ENCODE measurements around the gene TMTC2. TPM values are rescaled to one million over a fixed set of nuclear protein-coding genes. Genes with fewer than 3 reads are reported as not detected.

TMTC2 gene
- total RNA-seq, 1 donor from 2014 or later, result 31.4 TPM

DNA sequence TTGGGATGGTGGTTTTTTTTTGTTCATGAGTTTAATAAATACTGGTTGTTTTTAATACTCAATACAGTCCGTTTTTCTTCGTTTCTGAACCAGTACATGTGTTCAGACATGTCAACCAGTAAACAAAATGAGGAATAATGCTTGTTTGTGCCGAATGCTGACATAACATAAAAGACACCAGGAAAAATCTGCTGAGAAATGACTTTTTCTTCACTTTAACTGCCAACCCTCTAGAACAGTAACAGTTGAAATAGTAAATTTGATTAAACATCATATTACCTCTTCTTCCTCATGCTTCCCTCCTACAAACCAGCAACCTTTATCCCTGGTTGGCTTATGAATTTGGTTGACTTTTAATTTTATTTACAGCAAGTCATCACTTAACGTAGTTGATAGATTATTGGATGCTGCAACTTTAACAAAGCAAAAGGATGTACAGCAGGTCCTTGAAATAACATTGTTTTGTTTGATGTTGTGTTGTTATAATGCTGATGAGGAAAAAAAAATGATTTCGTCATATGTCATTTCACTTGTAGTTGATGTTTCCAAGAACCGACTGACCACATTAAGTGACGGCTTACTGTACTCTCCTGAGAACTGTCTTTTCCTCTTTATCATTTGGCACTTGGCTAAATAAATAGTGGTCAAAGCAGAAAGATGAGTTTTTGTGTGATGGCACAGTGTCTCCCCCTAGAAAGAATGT lies 340.5 kb downstream of the TMTC2 start:
- Histone ChIP-seq H3K4me3 (no peak overlapping the region), H3K27me3 (ENCODE audit: low read depth) (no peaks in the 10 kb centered on the region), H3K9me3 (no peaks in the 10 kb centered on the region), H3K36me3 (no peaks in the 10 kb centered on the region), H3K4me1 (no peaks in the 10 kb centered on the region), H3K27ac (no peak overlapping the region)
- no peak for DNase-seq
- TF ChIP-seq, protein P1, sequence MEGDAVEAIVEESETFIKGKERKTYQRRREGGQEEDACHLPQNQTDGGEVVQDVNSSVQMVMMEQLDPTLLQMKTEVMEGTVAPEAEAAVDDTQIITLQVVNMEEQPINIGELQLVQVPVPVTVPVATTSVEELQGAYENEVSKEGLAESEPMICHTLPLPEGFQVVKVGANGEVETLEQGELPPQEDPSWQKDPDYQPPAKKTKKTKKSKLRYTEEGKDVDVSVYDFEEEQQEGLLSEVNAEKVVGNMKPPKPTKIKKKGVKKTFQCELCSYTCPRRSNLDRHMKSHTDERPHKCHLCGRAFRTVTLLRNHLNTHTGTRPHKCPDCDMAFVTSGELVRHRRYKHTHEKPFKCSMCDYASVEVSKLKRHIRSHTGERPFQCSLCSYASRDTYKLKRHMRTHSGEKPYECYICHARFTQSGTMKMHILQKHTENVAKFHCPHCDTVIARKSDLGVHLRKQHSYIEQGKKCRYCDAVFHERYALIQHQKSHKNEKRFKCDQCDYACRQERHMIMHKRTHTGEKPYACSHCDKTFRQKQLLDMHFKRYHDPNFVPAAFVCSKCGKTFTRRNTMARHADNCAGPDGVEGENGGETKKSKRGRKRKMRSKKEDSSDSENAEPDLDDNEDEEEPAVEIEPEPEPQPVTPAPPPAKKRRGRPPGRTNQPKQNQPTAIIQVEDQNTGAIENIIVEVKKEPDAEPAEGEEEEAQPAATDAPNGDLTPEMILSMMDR (IDR thresholded peaks at IDR 0.05), result no peak
- no peak for ATAC-seq
- intact Hi-C loops (cut with DNase I), result no loop called here

DNA sequence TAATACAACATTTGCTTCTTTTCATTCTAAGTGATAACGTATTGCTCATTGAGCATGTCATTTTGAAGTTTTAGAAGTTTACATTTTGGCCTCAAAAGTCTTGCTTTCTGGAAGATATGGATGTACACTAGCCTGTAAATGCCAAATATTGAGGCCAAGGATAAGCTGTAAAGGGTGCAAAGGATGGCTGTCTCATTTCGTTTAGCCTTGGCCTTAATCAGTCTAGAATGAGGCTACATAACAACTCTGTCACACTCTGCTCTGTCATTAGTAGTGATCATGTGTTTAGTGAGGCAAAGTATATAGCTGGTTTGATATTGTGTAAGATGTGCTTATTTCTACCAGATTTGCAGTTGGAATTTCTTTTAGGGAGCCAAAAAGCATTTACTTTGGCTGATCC lies 344.5 kb downstream of the TMTC2 start:
- Histone ChIP-seq H3K36me3 (no peaks in the 10 kb centered on the region), H3K4me3 (no peak overlapping the region), H3K4me1 (no peaks in the 10 kb centered on the region), H3K9me3 (no peaks in the 10 kb centered on the region), H3K27ac (no peak overlapping the region), H3K27me3 (ENCODE audit: low read depth) (no peaks in the 10 kb centered on the region)
- intact Hi-C loops (cut with DNase I), result no loop called here
- DNase-seq (no peak), ATAC-seq (no peak)
- TF ChIP-seq, protein P1 (IDR thresholded peaks at IDR 0.05), result no peak

DNA sequence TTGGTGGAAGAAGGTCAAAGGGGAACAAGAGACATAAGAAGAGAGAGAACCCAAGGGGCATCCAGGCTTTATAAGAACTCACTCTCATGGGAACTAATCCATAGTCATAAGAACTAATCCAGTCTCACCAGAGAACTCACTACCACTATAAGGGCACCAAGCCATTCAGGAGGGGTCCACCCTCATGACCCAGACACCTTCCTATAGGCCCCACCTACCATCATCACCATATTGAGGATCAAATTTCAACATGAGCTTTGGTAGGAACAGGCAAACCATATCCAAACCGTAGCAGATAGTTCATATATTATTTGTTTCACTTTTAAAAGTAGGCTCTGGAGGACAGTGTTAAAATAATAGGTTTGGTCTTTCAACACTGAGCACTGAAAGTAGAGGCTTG lies 350.1 kb downstream of the TMTC2 start:
- DNase-seq, result no peak
- no peaks in the 10 kb centered on the region for H3K27me3 ChIP-seq (ENCODE audit: low read depth)
- no peak overlapping the region for H3K27ac ChIP-seq
- intact Hi-C loops (cut with DNase I), result no loop called here
- TF ChIP-seq, protein P1 (IDR thresholded peaks at IDR 0.05), result no peak
- no peaks in the 10 kb centered on the region for H3K36me3 ChIP-seq
- ATAC-seq, result no peak
- no peak overlapping the region for H3K4me3 ChIP-seq
- no peaks in the 10 kb centered on the region for H3K9me3 ChIP-seq
- no peaks in the 10 kb centered on the region for H3K4me1 ChIP-seq

DNA sequence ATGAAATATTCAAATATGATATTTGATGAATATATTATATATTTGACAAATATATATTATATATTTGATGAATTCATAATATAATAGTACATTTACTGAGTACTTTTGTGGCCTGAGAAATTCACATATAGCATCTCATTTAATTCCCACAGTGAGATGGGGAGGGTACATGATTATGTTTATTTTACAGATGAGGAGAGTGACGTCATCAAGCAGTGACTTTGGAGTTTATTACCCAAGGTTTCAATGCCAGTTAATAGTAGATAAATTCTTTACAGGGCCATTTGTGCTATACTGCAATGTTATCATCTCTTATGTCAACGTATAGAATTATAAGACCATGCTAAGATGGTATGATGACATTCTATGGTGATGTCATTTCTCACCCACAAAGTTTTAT lies 352.7 kb downstream of the TMTC2 start:
- ATAC-seq (no peak), DNase-seq (no peak)
- Histone ChIP-seq H3K36me3 (no peaks in the 10 kb centered on the region), H3K9me3 (no peaks in the 10 kb centered on the region), H3K4me3 (no peak overlapping the region), H3K4me1 (no peaks in the 10 kb centered on the region), H3K27me3 (ENCODE audit: low read depth) (no peaks in the 10 kb centered on the region), H3K27ac (no peak overlapping the region)
- intact Hi-C loops (cut with DNase I), result no loop called here
- TF ChIP-seq, protein P1 (IDR thresholded peaks at IDR 0.05), result no peak

DNA sequence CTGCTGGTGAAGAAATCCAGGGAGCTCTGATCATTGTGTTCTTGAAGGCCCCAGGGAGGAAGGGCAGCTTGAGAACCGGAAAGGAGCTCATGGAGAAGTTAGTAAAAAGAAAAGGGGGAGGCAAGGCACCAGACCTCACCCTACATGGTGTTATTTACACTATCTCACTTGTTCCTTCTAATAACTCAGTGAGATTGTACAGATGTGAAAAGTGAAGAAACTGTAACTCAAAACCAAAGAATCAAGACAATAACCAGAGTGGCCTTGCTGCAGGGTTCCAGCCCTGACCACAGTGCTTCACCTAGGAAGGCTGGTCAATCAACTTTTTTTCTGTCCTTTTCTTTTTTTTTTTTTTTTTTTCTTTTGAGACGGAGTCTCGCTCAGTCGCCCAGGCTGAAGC lies 353.6 kb downstream of the TMTC2 start:
- Histone ChIP-seq H3K4me1 (no peaks in the 10 kb centered on the region), H3K9me3 (no peaks in the 10 kb centered on the region), H3K4me3 (no peak overlapping the region), H3K27ac (no peak overlapping the region), H3K27me3 (ENCODE audit: low read depth) (no peaks in the 10 kb centered on the region), H3K36me3 (no peaks in the 10 kb centered on the region)
- intact Hi-C loops (cut with DNase I), result no loop called here
- TF ChIP-seq, protein P1 (IDR thresholded peaks at IDR 0.05), result no peak
- no peak for ATAC-seq
- no peak for DNase-seq

All from lower lobe of right lung (tissue), 2 donors.